ENCODE measurements around the gene HUS1B. TPM values are rescaled to one million over a fixed set of nuclear protein-coding genes. Genes with fewer than 3 reads are reported as not detected.

Gene HUS1B
- total RNA-seq, 6 donors from 2014 or later: 0.83 to 14.7 (median 2.5) TPM

DNA sequence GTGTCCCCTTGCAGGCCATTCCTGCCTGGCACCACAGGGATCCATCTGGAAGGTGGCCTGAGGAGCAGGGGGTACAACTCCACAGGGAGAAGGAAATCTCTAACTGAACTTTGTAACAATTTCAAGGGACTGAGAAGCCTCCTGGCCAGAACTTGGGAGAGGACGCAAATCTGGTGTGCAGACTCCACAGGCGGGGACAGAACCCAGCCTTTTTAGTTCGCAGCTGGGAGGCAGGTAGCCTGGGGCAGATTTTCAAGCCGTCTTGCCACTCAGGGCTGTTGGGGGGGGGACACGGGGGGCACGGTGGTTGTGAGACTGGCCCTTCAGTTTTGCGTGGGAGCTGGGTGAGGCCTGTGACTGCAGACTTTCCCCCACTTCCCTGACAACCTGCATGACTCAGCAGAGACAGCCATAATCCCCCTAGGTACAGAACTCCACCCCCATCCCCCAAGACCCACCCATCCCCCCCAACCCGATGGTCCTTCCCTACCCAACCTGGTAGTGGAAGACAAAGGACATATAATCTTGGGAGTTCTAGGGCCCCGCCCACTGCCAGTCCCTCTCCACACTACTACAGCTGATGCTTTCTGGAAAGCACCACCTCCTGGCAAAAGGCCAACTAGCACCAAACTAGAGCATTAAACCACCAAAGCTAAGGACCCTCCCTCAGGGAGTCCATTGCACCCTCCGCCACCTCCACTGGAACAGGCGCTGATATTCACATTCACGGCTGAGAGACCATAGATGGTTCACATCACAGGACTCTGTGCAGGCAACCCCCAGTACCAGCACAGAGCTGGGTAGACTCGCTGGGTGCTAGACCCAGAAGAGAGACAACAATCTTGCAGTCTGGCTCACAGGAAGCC, 3.0 kb upstream of the HUS1B start:
- H3K27ac ChIP-seq: no peak overlapping the region
- no peak for DNase-seq
- ATAC-seq (ENCODE audit: low FRiP score in 2 of 2): no peak
- H3K4me1 ChIP-seq: peaks cover 7 to 20% (median 10%) of the 10 kb centered on the region in 4 donors
- no peaks in the 10 kb centered on the region for H3K9me3 ChIP-seq
- no peaks in the 10 kb centered on the region for H3K27me3 ChIP-seq
- WGBS, 2 donors: 78 to 84% methylated on average over 9 to 13 of the region's 13 CpGs
- peaks cover 0 to 12% (median 8%) of the 10 kb centered on the region in 4 donors for H3K36me3 ChIP-seq
- no peak overlapping the region for H3K4me3 ChIP-seq
- TF ChIP-seq POLR2AphosphoS5 (IDR thresholded peaks at IDR 0.05) (no peak), POLR2A (IDR thresholded peaks at IDR 0.05) (no peak), EP300 (IDR thresholded peaks at IDR 0.05) (no peak)
- TF ChIP-seq, protein P1, sequence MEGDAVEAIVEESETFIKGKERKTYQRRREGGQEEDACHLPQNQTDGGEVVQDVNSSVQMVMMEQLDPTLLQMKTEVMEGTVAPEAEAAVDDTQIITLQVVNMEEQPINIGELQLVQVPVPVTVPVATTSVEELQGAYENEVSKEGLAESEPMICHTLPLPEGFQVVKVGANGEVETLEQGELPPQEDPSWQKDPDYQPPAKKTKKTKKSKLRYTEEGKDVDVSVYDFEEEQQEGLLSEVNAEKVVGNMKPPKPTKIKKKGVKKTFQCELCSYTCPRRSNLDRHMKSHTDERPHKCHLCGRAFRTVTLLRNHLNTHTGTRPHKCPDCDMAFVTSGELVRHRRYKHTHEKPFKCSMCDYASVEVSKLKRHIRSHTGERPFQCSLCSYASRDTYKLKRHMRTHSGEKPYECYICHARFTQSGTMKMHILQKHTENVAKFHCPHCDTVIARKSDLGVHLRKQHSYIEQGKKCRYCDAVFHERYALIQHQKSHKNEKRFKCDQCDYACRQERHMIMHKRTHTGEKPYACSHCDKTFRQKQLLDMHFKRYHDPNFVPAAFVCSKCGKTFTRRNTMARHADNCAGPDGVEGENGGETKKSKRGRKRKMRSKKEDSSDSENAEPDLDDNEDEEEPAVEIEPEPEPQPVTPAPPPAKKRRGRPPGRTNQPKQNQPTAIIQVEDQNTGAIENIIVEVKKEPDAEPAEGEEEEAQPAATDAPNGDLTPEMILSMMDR (IDR thresholded peaks at IDR 0.05): no peak

GRCh38 chr6:658244-658643, 1.3 kb upstream of the HUS1B start:
- peaks cover 7 to 20% (median 10%) of the 10 kb centered on the region in 4 donors for H3K4me1 ChIP-seq
- peaks cover 0 to 12% (median 8%) of the 10 kb centered on the region in 4 donors for H3K36me3 ChIP-seq
- H3K4me3 ChIP-seq: no peak overlapping the region
- ATAC-seq (ENCODE audit: low FRiP score in 2 of 2) (no peak), DNase-seq (no peak)
- no peak overlapping the region for H3K27ac ChIP-seq
- TF ChIP-seq, protein P1 (IDR thresholded peaks at IDR 0.05): no peak
- no peak for TF ChIP-seq POLR2AphosphoS5 (IDR thresholded peaks at IDR 0.05)
- no peak for TF ChIP-seq POLR2A (IDR thresholded peaks at IDR 0.05)
- TF ChIP-seq EP300 (IDR thresholded peaks at IDR 0.05): no peak
- H3K9me3 ChIP-seq: no peaks in the 10 kb centered on the region
- no peaks in the 10 kb centered on the region for H3K27me3 ChIP-seq
- 58 to 64% methylated on average over 2 of the region's 2 CpGs for WGBS, 2 donors

DNA sequence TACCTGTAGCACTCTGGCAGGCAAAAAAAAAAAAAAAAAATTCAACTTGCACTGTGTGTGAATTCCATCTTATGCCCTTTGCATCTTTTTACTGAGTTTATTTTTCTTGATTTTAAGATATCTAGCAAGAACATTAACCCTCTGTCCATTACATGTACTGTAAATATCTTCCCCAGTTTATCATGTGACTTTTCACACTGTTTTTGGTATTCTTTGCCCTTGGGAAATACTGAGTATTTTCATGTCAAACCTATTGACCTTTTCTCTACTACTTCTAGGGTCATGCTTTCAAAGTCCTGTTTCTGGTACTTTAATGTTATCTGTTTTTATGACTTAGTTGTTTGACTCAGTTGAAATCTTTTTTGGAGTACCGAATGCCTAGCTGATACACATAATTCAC, 843 bp upstream of the HUS1B start:
- Histone ChIP-seq H3K27ac (no peak overlapping the region), H3K36me3 (peaks cover 0 to 12% (median 8%) of the 10 kb centered on the region in 4 donors), H3K4me1 (peaks cover 7 to 20% (median 10%) of the 10 kb centered on the region in 4 donors), H3K4me3 (no peak overlapping the region), H3K27me3 (no peaks in the 10 kb centered on the region), H3K9me3 (no peaks in the 10 kb centered on the region)
- DNase-seq: no peak
- no peak for ATAC-seq (ENCODE audit: low FRiP score in 2 of 2)
- TF ChIP-seq, protein P1 (IDR thresholded peaks at IDR 0.05): no peak
- TF ChIP-seq EP300 (IDR thresholded peaks at IDR 0.05): no peak
- TF ChIP-seq POLR2A (IDR thresholded peaks at IDR 0.05): no peak
- TF ChIP-seq POLR2AphosphoS5 (IDR thresholded peaks at IDR 0.05): no peak
- 74 to 96% methylated on average over 1 of the region's 1 CpG for WGBS, 2 donors

DNA sequence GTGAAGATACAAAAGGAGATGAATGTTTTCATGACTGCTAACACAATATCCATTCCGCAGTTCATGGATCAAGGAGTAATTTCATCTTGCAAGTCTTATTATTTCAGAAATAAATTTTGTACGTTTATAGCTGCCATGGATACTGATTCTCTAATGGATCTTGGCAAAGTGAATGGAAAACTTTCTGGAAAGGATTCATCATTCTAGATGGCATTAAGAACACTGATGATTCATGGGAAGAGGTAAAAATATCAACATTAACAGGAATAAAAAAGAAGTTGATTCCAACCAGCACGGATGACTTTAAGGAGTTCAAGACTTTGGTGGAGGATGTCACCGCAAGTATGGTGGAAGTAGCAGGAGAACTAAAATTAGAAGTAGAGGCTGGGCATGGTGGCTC, 2.8 kb downstream of the HUS1B start:
- no peak overlapping the region for H3K27ac ChIP-seq
- no peak for TF ChIP-seq POLR2AphosphoS5 (IDR thresholded peaks at IDR 0.05)
- TF ChIP-seq, protein P1 (IDR thresholded peaks at IDR 0.05): no peak
- TF ChIP-seq POLR2A (IDR thresholded peaks at IDR 0.05): no peak
- TF ChIP-seq EP300 (IDR thresholded peaks at IDR 0.05): no peak
- no peaks in the 10 kb centered on the region for H3K9me3 ChIP-seq
- H3K4me1 ChIP-seq: peaks cover 0 to 7% (median 4%) of the 10 kb centered on the region in 4 donors
- DNase-seq: no peak
- H3K27me3 ChIP-seq: no peaks in the 10 kb centered on the region
- no peak overlapping the region for H3K4me3 ChIP-seq
- H3K36me3 ChIP-seq: peaks cover 0 to 12% (median 8%) of the 10 kb centered on the region in 4 donors
- 90% methylated on average over 4 of the region's 4 CpGs for WGBS, 2 donors
- ATAC-seq (ENCODE audit: low FRiP score in 2 of 2): no peak
